ENCODE data around the gene TANGO2. TPM values are rescaled to one million over a fixed set of nuclear protein-coding genes. Genes with fewer than 3 reads are reported as not detected.

TANGO2 gene
- total and polyA plus RNA-seq, 2 of the 8 experiments (the other 6 are each of a cell fraction or from before 2014, with no cell fraction given): 10.1 to 18.4 TPM

GRCh38 chr22:19997561-19998231, 23.2 kb upstream of the TANGO2 start:
- Histone ChIP-seq H3K23ac (ENCODE audit: insufficient read length) (no peak overlapping the region), H3K23me2 (ENCODE audit: low read depth, low read length) (peaks cover 6% of the 10 kb centered on the region; the same call in 1 of the 2 replicates), H2BK20ac (ENCODE audit: low read length) (no peak overlapping the region), H3K79me1 (ENCODE audit: low read depth, low read length) (peaks cover 3% of the 10 kb centered on the region), H2AFZ (ENCODE audit: low read length) (no peak overlapping the region), H2AK5ac (ENCODE audit: low read depth, low read length) (no peak overlapping the region), H2BK120ac (replicated peaks; ENCODE audit: low read depth, low read length) (no peak overlapping the region), H3K27ac (ENCODE audit: low read depth, low read length) (no peak overlapping the region), H3K36me3 (ENCODE audit: control insufficient read depth in 2 of 4, insufficient read depth in 4 of 4, low read length in 3 of 4) (no peaks in the 10 kb centered on the region), H4K20me1 (replicated peaks in 1 of 2; ENCODE audit: control insufficient read depth in 1 of 2, insufficient read depth in 2 of 2, low read length in 2 of 2) (peaks cover 2% of the 10 kb centered on the region in 2 experiments), H3K4me2 (ENCODE audit: insufficient read depth in 1 of 2, low read depth in 2 of 2, low read length in 2 of 2) (no peak overlapping the region), H4K91ac (replicated peaks; ENCODE audit: insufficient read length, low read length) (peak overlapping the region; percentile 72), H3K4me3 (ENCODE audit: extremely low read depth in 1 of 4, insufficient read depth in 2 of 4, low read depth in 3 of 4, low read length in 4 of 4) (no peak overlapping the region), H3K56ac (replicated peaks; ENCODE audit: insufficient read length, low read depth, low read length) (no peak overlapping the region), H2BK15ac (ENCODE audit: low read length) (peak overlapping the region; percentile 53; the same call in 1 of the 2 replicates), H4K5ac (ENCODE audit: insufficient read length, low read depth, low read length) (no peak overlapping the region), H3K4ac (replicated peaks; ENCODE audit: insufficient read length, low read depth, low read length) (peak overlapping the region; percentile 44), H2BK12ac (ENCODE audit: low read depth, low read length) (peak overlapping the region; percentile 45; the same call in 1 of the 2 replicates), H3K27me3 (replicated peaks in 1 of 4; ENCODE audit: control insufficient read depth in 3 of 4, extremely low read depth in 1 of 4, insufficient read depth in 3 of 4, low read length in 3 of 4) (no peaks in the 10 kb centered on the region), H3K18ac (ENCODE audit: extremely low read depth, low read length) (no peak overlapping the region), H3K14ac (ENCODE audit: insufficient read length) (no peak overlapping the region), H4K8ac (ENCODE audit: extremely low read depth, insufficient read depth, low read length) (peak overlapping the region; percentile 70; the same call in 1 of the 2 replicates), H2BK5ac (ENCODE audit: low read depth, low read length) (0 out of 2 replicates have a peak overlapping the region, but pooled peaks have one; percentile 35), H3K79me2 (ENCODE audit: control insufficient read depth in 1 of 2, insufficient read depth in 2 of 2, low read length in 2 of 2) (no peaks in the 10 kb centered on the region), H3K9ac (replicated peaks in 1 of 4; ENCODE audit: extremely low read depth in 1 of 4, low read depth in 3 of 4, low read length in 3 of 4) (0 out of 7 replicates have a peak overlapping the region, but pooled peaks of 1 of the 4 experiments have one; percentile 19), H3K4me1 (replicated peaks in 1 of 4; ENCODE audit: control insufficient read depth in 3 of 4, insufficient read depth in 4 of 4, low read length in 3 of 4) (peaks cover 4 to 31% (median 18%) of the 10 kb centered on the region in 4 experiments), H3K9me3 (ENCODE audit: insufficient read depth in 2 of 2, low read depth in 1 of 2, low read length in 1 of 2) (no peaks in the 10 kb centered on the region)
- ChIA-PET POLR2A (ENCODE audit: partially characterized antibody) (interaction anchor here (1.1 kb wide), 2 partner anchors 13 to 24 kb away, joined by 3 to 4 read pairs; no protein-coding TSS in a partner anchor), CTCF (ENCODE audit: partially characterized antibody) (interaction anchor here (0.7 to 4.3 kb wide), 5 partner anchors 11 to 53 kb away, joined by 3 to 25 read pairs (median 4); no protein-coding TSS in a partner anchor)
- 87% methylated on average over 16 of the region's 19 CpGs; no CpG with 5 or more reads in 1 of the 2 experiments for whole genome bisulfite sequencing, 2 experiments (ENCODE audit: extremely low coverage in 1 of 2, insufficient coverage in 1 of 2, insufficient read length in 1 of 2, insufficient replicate concordance in 2 of 2, low coverage in 1 of 2, low lambda C conversion rate in 2 of 2, missing lambda C conversion rate in 1 of 2)
- DNase-seq (ENCODE audit: low read depth in 1 of 2, low spot score in 2 of 2) (no peak), FAIRE-seq (no peak)
- TF ChIP-seq POLR2AphosphoS5 (IDR thresholded peaks at IDR 0.05; ENCODE audit: low read depth, low read length) (no peak), KDM4A (IDR thresholded peaks at IDR 0.05; ENCODE audit: low read depth, low read length, severe bottlenecking) (no peak), KDM5A (IDR thresholded peaks at IDR 0.05; ENCODE audit: low read length) (no peak), CBX8 (IDR thresholded peaks at IDR 0.05; ENCODE audit: borderline replicate concordance, low read depth, low read length) (no peak), RNF2 (IDR thresholded peaks at IDR 0.05; ENCODE audit: borderline replicate concordance, low read depth, low read length, missing control alignments, poor library complexity, severe bottlenecking) (no peak), RAD21 (IDR thresholded peaks at IDR 0.05 in 1 of 2, conservative IDR thresholded peaks at IDR 0.05 in 1 of 2; ENCODE audit: low read depth in 2 of 2, low read length in 2 of 2) (no peak), TCF12 (IDR thresholded peaks at IDR 0.05; ENCODE audit: low read depth, low read length) (no peak), SP2 (IDR thresholded peaks at IDR 0.05; ENCODE audit: low read length) (no peak), USF2 (IDR thresholded peaks at IDR 0.05; ENCODE audit: low read length) (no peak), MAX (IDR thresholded peaks at IDR 0.05) (no peak)

Measured in H1 (cell line).